Liver (tissue), 3 donors: ENCODE results near the gene PRSS12.

ENCODE experiments used
- FOXA2 ChIP-seq: IDR thresholded peaks from 2 replicates; pipeline ENCODE4 v1.6.1; 2016; ENCODE audit warnings: antibody characterized with exemption
- GABPA ChIP-seq, 2 donors: IDR thresholded peaks in 1 of 2; conservative IDR thresholded peaks in 1 of 2; 2 replicates each; pipeline ENCODE4 v1.6.1; 2016; ENCODE audit warnings: antibody characterized with exemption in 2 of 2, mild to moderate bottlenecking in 1 of 2, moderate library complexity in 1 of 2
- HNF4A ChIP-seq, 2 donors: conservative IDR thresholded peaks; 2 replicates each; pipeline ENCODE4 v1.6.1; 2016; ENCODE audit warnings: antibody characterized with exemption in 2 of 2, mild to moderate bottlenecking in 2 of 2
- RAD21 ChIP-seq, 2 donors: IDR thresholded peaks; 2 replicates each; pipeline ENCODE4 v1.6.1; 2016; ENCODE audit warnings: antibody characterized with exemption in 2 of 2, mild to moderate bottlenecking in 2 of 2
- TAF1 ChIP-seq: conservative IDR thresholded peaks from 2 replicates; pipeline ENCODE4 v1.6.1; 2016; ENCODE audit warnings: antibody characterized with exemption, mild to moderate bottlenecking
- YY1 ChIP-seq: IDR thresholded peaks from 2 replicates; pipeline ENCODE4 v1.6.1; 2016; ENCODE audit warnings: antibody characterized with exemption, mild to moderate bottlenecking
- TF ChIP-seq, protein P1 (sequence below): fragments of 150-350 bp; IDR thresholded peaks from 2 replicates; pipeline ENCODE4 v1.5.1; 2017; ENCODE audit warnings: improper control_type of control experiment, low read depth, low read length; ENCODE audit not compliant: missing input control
- TF ChIP-seq, protein P2 (sequence below): IDR thresholded peaks from 2 replicates; pipeline ENCODE4 v1.6.1; 2016; ENCODE audit warnings: antibody characterized with exemption
- TF ChIP-seq, protein P3 (sequence below): IDR thresholded peaks from 2 replicates; pipeline ENCODE4 v1.6.1; 2016; ENCODE audit warnings: antibody characterized with exemption, mild to moderate bottlenecking
- donor health status: healthy.
- donor health status: healthy.

DNA sequence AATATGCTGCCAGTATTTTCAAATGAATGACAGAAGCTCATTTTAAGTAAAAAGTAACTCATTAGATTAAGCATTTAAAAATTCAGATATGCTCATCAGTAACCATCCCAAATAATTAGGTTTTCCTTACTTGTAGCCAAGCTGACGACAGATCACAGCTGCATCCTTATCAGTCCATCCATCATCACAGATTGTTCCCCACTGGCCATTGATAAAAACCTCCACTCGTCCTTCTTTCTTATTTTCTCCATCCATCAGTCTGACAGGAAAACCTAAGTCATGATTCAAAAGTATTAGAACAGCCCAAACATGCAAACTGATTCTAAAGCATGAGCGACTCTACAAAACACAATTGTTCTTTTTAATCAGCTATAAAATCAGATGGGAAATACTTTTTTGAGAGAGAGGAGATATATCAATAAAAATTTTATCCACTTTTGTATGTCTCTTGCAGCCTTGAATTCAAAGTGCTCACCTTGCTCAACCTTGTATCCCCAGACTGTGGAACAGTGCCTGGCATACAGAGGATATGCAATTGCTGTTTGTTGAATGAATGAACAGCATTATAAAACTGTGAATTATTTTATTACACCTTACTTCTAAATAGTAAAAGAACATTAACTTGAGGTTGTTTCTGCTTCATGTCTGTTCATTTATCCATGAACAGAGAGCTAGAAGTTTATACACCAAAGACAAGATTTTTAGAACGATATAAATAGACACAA, 44.3 kb downstream of the PRSS12 start:
- TF ChIP-seq, protein P1, sequence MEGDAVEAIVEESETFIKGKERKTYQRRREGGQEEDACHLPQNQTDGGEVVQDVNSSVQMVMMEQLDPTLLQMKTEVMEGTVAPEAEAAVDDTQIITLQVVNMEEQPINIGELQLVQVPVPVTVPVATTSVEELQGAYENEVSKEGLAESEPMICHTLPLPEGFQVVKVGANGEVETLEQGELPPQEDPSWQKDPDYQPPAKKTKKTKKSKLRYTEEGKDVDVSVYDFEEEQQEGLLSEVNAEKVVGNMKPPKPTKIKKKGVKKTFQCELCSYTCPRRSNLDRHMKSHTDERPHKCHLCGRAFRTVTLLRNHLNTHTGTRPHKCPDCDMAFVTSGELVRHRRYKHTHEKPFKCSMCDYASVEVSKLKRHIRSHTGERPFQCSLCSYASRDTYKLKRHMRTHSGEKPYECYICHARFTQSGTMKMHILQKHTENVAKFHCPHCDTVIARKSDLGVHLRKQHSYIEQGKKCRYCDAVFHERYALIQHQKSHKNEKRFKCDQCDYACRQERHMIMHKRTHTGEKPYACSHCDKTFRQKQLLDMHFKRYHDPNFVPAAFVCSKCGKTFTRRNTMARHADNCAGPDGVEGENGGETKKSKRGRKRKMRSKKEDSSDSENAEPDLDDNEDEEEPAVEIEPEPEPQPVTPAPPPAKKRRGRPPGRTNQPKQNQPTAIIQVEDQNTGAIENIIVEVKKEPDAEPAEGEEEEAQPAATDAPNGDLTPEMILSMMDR, result no peak
- TF ChIP-seq RAD21 (IDR thresholded peaks at IDR 0.05) (no peak), TAF1 (no peak), GABPA (IDR thresholded peaks at IDR 0.05 in 1 of 2, conservative IDR thresholded peaks at IDR 0.05 in 1 of 2) (no peak), YY1 (no peak), FOXA2 (no peak), HNF4A (conservative IDR thresholded peaks at IDR 0.05) (no peak)
- TF ChIP-seq, protein P2, sequence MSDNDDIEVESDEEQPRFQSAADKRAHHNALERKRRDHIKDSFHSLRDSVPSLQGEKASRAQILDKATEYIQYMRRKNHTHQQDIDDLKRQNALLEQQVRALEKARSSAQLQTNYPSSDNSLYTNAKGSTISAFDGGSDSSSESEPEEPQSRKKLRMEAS, result no peak
- TF ChIP-seq, protein P3, sequence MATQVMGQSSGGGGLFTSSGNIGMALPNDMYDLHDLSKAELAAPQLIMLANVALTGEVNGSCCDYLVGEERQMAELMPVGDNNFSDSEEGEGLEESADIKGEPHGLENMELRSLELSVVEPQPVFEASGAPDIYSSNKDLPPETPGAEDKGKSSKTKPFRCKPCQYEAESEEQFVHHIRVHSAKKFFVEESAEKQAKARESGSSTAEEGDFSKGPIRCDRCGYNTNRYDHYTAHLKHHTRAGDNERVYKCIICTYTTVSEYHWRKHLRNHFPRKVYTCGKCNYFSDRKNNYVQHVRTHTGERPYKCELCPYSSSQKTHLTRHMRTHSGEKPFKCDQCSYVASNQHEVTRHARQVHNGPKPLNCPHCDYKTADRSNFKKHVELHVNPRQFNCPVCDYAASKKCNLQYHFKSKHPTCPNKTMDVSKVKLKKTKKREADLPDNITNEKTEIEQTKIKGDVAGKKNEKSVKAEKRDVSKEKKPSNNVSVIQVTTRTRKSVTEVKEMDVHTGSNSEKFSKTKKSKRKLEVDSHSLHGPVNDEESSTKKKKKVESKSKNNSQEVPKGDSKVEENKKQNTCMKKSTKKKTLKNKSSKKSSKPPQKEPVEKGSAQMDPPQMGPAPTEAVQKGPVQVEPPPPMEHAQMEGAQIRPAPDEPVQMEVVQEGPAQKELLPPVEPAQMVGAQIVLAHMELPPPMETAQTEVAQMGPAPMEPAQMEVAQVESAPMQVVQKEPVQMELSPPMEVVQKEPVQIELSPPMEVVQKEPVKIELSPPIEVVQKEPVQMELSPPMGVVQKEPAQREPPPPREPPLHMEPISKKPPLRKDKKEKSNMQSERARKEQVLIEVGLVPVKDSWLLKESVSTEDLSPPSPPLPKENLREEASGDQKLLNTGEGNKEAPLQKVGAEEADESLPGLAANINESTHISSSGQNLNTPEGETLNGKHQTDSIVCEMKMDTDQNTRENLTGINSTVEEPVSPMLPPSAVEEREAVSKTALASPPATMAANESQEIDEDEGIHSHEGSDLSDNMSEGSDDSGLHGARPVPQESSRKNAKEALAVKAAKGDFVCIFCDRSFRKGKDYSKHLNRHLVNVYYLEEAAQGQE, result no peak
